Measurements from ENCODE around the gene DERA. TPM values are rescaled to one million over a fixed set of nuclear protein-coding genes. Genes with fewer than 3 reads are reported as not detected.

Gene DERA
- total RNA-seq, 1 donor from 2014 or later = 91.2 TPM

- Histone ChIP-seq H2AFZ (replicated peaks) (no peak overlapping the region), H3K9ac (no peak overlapping the region), H3K36me3 (no peaks in the 10 kb centered on the region), H3K27ac (no peak overlapping the region), H3K4me1 (peaks cover 48% of the 10 kb centered on the region), H3K79me2 (ENCODE audit: low read depth) (peaks cover 72% of the 10 kb centered on the region), H3K9me3 (ENCODE audit: low read depth) (no peaks in the 10 kb centered on the region), H3F3A (ENCODE audit: low read depth) (peaks cover 12% of the 10 kb centered on the region), H3K4me3 (no peak overlapping the region), H4K20me1 (ENCODE audit: low read depth) (peaks cover 52% of the 10 kb centered on the region), H3K4me2 (peak overlapping the region; percentile 57), H3K27me3 (no peaks in the 10 kb centered on the region)
- Mint-ChIP-seq H3K9me3 (peaks cover 16% of the 10 kb centered on the region), H3K4me1 (peaks cover 47% of the 10 kb centered on the region), H3K27me3 (ENCODE audit: insufficient read depth, low read depth) (peaks cover 5% of the 10 kb centered on the region), H3K36me3 (peaks cover 14% of the 10 kb centered on the region), H3K27ac (peak overlapping the region; percentile 57), H3K4me3 (peak overlapping the region; percentile 67)
- TF ChIP-seq CTCF (IDR thresholded peaks at IDR 0.05) (no peak), EZH2phosphoT487 (IDR thresholded peaks at IDR 0.05) (no peak), EZH2 (IDR thresholded peaks at IDR 0.05) (no peak)
- no peak for DNase-seq (ENCODE audit: low spot score)
Observed at GRCh38 chr12:15928346-15928745, 17.2 kb downstream of the DERA start.

- H3K4me3 ChIP-seq = peak overlapping the region; percentile 7
- peaks cover 48% of the 10 kb centered on the region for H3K4me1 ChIP-seq
- H3K4me1 Mint-ChIP-seq = peaks cover 47% of the 10 kb centered on the region
- DNase-seq (ENCODE audit: low spot score) = peak; percentile 62
- peaks cover 12% of the 10 kb centered on the region for H3F3A ChIP-seq (ENCODE audit: low read depth)
- H3K27me3 Mint-ChIP-seq (ENCODE audit: insufficient read depth, low read depth) = peaks cover 5% of the 10 kb centered on the region
- no peaks in the 10 kb centered on the region for H3K36me3 ChIP-seq
- peak overlapping the region; percentile 97 for H3K27ac Mint-ChIP-seq
- no peak overlapping the region for H2AFZ ChIP-seq (replicated peaks)
- H3K9me3 Mint-ChIP-seq = peaks cover 12% of the 10 kb centered on the region
- TF ChIP-seq CTCF (IDR thresholded peaks at IDR 0.05) (no peak), EZH2phosphoT487 (IDR thresholded peaks at IDR 0.05) (no peak), EZH2 (IDR thresholded peaks at IDR 0.05) (no peak)
- peaks cover 49% of the 10 kb centered on the region for H4K20me1 ChIP-seq (ENCODE audit: low read depth)
- peak overlapping the region; percentile 57 for H3K4me2 ChIP-seq
- peaks cover 13% of the 10 kb centered on the region for H3K36me3 Mint-ChIP-seq
- H3K79me2 ChIP-seq (ENCODE audit: low read depth) = peaks cover 65% of the 10 kb centered on the region
- peak overlapping the region; percentile 67 for H3K4me3 Mint-ChIP-seq
- peak overlapping the region; percentile 56 for H3K27ac ChIP-seq
- no peaks in the 10 kb centered on the region for H3K9me3 ChIP-seq (ENCODE audit: low read depth)
- no peak overlapping the region for H3K9ac ChIP-seq
- no peaks in the 10 kb centered on the region for H3K27me3 ChIP-seq
Observed at GRCh38 chr12:15928870-15929571, 17.9 kb downstream of the DERA start.

- H3F3A ChIP-seq (ENCODE audit: low read depth) = peaks cover 12% of the 10 kb centered on the region
- TF ChIP-seq CTCF (IDR thresholded peaks at IDR 0.05) (peak; percentile 28), EZH2 (IDR thresholded peaks at IDR 0.05) (no peak), EZH2phosphoT487 (IDR thresholded peaks at IDR 0.05) (no peak)
- no peaks in the 10 kb centered on the region for H3K27me3 ChIP-seq
- Mint-ChIP-seq H3K4me3 (no peak overlapping the region), H3K36me3 (peaks cover 2% of the 10 kb centered on the region), H3K27ac (peak overlapping the region; percentile 76), H3K9me3 (peaks cover 4% of the 10 kb centered on the region), H3K27me3 (ENCODE audit: insufficient read depth, low read depth) (peaks cover 5% of the 10 kb centered on the region), H3K4me1 (peaks cover 38% of the 10 kb centered on the region)
- no peaks in the 10 kb centered on the region for H3K36me3 ChIP-seq
- no peak for DNase-seq (ENCODE audit: low spot score)
- no peak overlapping the region for H3K4me3 ChIP-seq
- H3K4me1 ChIP-seq = peaks cover 41% of the 10 kb centered on the region
- no peak overlapping the region for H2AFZ ChIP-seq (replicated peaks)
- H4K20me1 ChIP-seq (ENCODE audit: low read depth) = peaks cover 33% of the 10 kb centered on the region
- H3K9ac ChIP-seq = no peak overlapping the region
- no peak overlapping the region for H3K27ac ChIP-seq
- H3K79me2 ChIP-seq (ENCODE audit: low read depth) = peaks cover 67% of the 10 kb centered on the region
- no peaks in the 10 kb centered on the region for H3K9me3 ChIP-seq (ENCODE audit: low read depth)
- peak overlapping the region; percentile 54 for H3K4me2 ChIP-seq
Observed at GRCh38 chr12:15931590-15932053, 20.5 kb downstream of the DERA start.
